Ammon's horn (tissue), 1 donor: ENCODE measurements around the gene KSR2.

ENCODE experiments used
- DNase-seq: peaks from one replicate; pipeline ENCODE4 v3.0.0-alpha.2; 2016; ENCODE audit warnings: low spot score

Gene KSR2

DNA sequence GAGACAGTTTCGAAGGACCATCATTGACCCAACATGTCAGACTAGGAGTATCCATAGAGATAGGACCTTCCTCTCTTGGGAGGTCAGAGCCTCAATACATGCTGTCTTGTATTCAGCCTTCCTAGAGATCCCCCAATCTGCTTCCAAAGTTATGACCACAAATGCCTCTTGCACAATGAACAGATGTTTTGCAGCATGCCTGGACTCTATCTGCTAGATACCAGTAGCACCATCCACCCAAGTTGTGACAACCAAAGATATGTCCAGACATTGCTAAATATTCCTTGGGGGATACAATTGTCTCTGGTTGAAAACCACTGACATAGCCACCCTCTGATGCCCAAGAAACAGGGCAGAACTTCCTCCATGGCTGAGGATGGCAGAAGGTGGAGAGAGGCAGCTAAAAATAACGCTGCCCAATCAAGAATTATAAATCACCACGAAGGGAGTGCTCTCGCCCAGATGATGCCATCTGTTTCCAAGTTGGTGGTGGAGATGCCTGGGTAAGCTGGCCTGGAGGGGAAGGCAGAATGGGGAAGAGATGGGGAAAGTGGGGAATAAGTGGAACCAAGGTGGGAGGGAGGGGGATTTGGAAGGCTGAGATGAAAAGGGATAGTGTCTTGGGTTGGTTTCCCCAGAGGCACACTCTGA lies 564.5 kb downstream of the KSR2 start:
- no peak for DNase-seq

- no peak for DNase-seq
Measured at GRCh38 chr12:117403586-117404139, 565.1 kb downstream of the KSR2 start.
